H1 (cell line): ENCODE data around the gene AKTIP. TPM values are rescaled to one million over a fixed set of nuclear protein-coding genes. Genes with fewer than 3 reads are reported as not detected.

Source experiments
- CHD7 ChIP-seq: fragments of 300-600 bp; sonication (generic); IDR thresholded peaks from 2 replicates; pipeline ENCODE4 v1.7.1; 2012; ENCODE audit warnings: low read length, moderate library complexity, mild to moderate bottlenecking, inconsistent platforms; ENCODE audit not compliant: insufficient replicate concordance
- MAFK ChIP-seq: IDR thresholded peaks from 2 replicates; pipeline ENCODE4 v1.6.1; 2012; ENCODE audit warnings: low read depth, mild to moderate bottlenecking, improper control_type of control experiment, low read length
- NRF1 ChIP-seq: IDR thresholded peaks from 2 replicates; pipeline ENCODE4 v1.6.1; 2011; ENCODE audit warnings: mild to moderate bottlenecking, low read depth, low read length, improper control_type of control experiment
- POLR2AphosphoS5 ChIP-seq: IDR thresholded peaks from 2 replicates; pipeline ENCODE4 v1.6.1; 2011; ENCODE audit warnings: low read depth, low read length
- RFX5 ChIP-seq: IDR thresholded peaks from 2 replicates; pipeline ENCODE4 v1.6.1; 2011; ENCODE audit warnings: low read depth, low read length, improper control_type of control experiment, borderline replicate concordance
- SUZ12 ChIP-seq: fragments of 200-600 bp; sonication (generic); IDR thresholded peaks from 2 replicates; pipeline ENCODE4 v1.6.1; 2012; ENCODE audit warnings: mild to moderate bottlenecking, inconsistent platforms, low read length, moderate library complexity, mixed read lengths
- TCF12 ChIP-seq: IDR thresholded peaks from 2 replicates; pipeline ENCODE4 v1.6.1; 2011; ENCODE audit warnings: low read depth, mild to moderate bottlenecking, low read length
- YY1 ChIP-seq: IDR thresholded peaks from 2 replicates; pipeline ENCODE4 v1.6.1; 2011; ENCODE audit warnings: low read depth, mild to moderate bottlenecking, low read length
- polyA plus RNA-seq, 7 experiments: library from polyadenylated mRNA; depleted of rRNA in 3 of 7; stranded (reverse) in 5 of 7; unstranded in 2 of 7; fragments of >200 nt in 5 of 7; fragments of 200-250 nt in 2 of 7; gene quantifications; 1 replicate in 5 of 7; 2 replicates in 1 of 7; 4 replicates in 1 of 7; pipeline versions ENCODE4 v1.2.1 to v1.2.3, GENCODE V29; 2011 to 2013; ENCODE audit warnings: missing spikeins in 2 of 7, mixed read lengths in 2 of 7
- total RNA-seq: library from RNA; stranded (reverse); fragmentation: NEBNext Ultra II Directional; extraction: Animal tissue kit (Norgen Biotek cat#: 25700); gene quantifications from 2 replicates; pipeline ENCODE4 v1.2.1, GENCODE V29; 2021

Gene AKTIP
- total and polyA plus RNA-seq, 2 of the 8 experiments (the other 6 are each of a cell fraction or from before 2014, with no cell fraction given), result 15.0 to 15.6 TPM

GRCh38 chr16:53445534-53445933 lies 57.5 kb downstream of the AKTIP start (continued):
- no peak for TF ChIP-seq CHD7
- TF ChIP-seq SUZ12, result no peak
- no peak for TF ChIP-seq RFX5
- no peak for TF ChIP-seq MAFK
- no peak for TF ChIP-seq NRF1
- no peak for TF ChIP-seq POLR2AphosphoS5
- no peak for TF ChIP-seq TCF12
- TF ChIP-seq YY1, result no peak
